Progenitor cell of endocrine pancreas (in vitro differentiated cells): ENCODE measurements around the gene MILR1. TPM values are rescaled to one million over a fixed set of nuclear protein-coding genes. Genes with fewer than 3 reads are reported as not detected.
"Not testable (repeated sequence)": the region's sequence is repeated elsewhere in the genome, so short reads cannot be mapped to it uniquely, and the experiment has no call there.

ENCODE experiments used
- DNase-seq: peaks from one replicate; pipeline ENCODE4 v3.0.0; 2021; ENCODE audit warnings: low spot score; ENCODE audit not compliant: unreplicated experiment
- H3K27ac Mint-ChIP-seq: 2 replicates; pipeline ENCODE4 v1.8.0; 2021; ENCODE audit warnings: mild to moderate bottlenecking, moderate library complexity, mixed read lengths
- H3K27me3 Mint-ChIP-seq: 2 replicates; pipeline ENCODE4 v1.8.0; 2021; ENCODE audit warnings: mixed read lengths
- H3K36me3 Mint-ChIP-seq: 2 replicates; pipeline ENCODE4 v1.8.0; 2022; ENCODE audit warnings: mixed read lengths; ENCODE audit not compliant: insufficient read depth
- H3K4me1 Mint-ChIP-seq: 2 replicates; pipeline ENCODE4 v1.8.0; 2021; ENCODE audit warnings: low read depth, mixed read lengths
- H3K4me3 Mint-ChIP-seq: 2 replicates; pipeline ENCODE4 v1.8.0; 2021; ENCODE audit warnings: low read depth, mild to moderate bottlenecking, moderate library complexity, mixed read lengths
- H3K9me3 Mint-ChIP-seq: 2 replicates; pipeline ENCODE4 v1.8.0; 2021; ENCODE audit warnings: low read depth, mixed read lengths
- total RNA-seq: library from RNA; stranded (reverse); gene quantifications from 2 replicates; pipeline ENCODE4 v1.2.1, GENCODE V29; 2021
- TF ChIP-seq, protein P1 (sequence below): fragments of 200-600 bp; sonication (generic); IDR thresholded peaks from one replicate; pipeline ENCODE4 v1.5.0; 2021; ENCODE audit warnings: antibody characterized with exemption, mild to moderate bottlenecking; ENCODE audit not compliant: unreplicated experiment

The MILR1 gene
- total RNA-seq, 1 donor from 2014 or later: not detected

DNA sequence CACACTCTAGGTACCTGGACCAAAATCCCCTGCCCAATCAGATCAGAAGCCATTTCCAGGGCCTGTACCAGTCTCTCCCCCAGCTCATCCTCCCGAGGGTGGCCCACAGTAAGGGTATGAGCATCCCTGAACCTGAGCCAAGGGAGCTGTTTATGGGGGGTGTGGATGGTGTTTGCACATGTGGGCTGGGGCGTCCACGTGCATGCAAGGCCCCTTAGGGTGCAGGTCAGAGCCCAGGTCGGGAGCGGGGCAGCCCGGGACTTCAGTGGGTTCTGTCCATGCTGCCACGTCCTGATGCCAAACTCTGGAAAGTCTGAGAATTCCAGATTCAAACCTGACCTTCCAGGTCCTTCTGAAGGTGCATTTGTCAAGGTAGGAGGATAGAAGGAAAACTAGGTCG, 9.8 kb downstream of the MILR1 start:
- DNase-seq: no peak
- H3K27ac Mint-ChIP-seq: no peak overlapping the region
- H3K4me3 Mint-ChIP-seq: no peak overlapping the region
- no peaks in the 10 kb centered on the region for H3K9me3 Mint-ChIP-seq
- TF ChIP-seq, protein P1, sequence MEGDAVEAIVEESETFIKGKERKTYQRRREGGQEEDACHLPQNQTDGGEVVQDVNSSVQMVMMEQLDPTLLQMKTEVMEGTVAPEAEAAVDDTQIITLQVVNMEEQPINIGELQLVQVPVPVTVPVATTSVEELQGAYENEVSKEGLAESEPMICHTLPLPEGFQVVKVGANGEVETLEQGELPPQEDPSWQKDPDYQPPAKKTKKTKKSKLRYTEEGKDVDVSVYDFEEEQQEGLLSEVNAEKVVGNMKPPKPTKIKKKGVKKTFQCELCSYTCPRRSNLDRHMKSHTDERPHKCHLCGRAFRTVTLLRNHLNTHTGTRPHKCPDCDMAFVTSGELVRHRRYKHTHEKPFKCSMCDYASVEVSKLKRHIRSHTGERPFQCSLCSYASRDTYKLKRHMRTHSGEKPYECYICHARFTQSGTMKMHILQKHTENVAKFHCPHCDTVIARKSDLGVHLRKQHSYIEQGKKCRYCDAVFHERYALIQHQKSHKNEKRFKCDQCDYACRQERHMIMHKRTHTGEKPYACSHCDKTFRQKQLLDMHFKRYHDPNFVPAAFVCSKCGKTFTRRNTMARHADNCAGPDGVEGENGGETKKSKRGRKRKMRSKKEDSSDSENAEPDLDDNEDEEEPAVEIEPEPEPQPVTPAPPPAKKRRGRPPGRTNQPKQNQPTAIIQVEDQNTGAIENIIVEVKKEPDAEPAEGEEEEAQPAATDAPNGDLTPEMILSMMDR: no peak
- no peaks in the 10 kb centered on the region for H3K4me1 Mint-ChIP-seq
- H3K27me3 Mint-ChIP-seq: no peaks in the 10 kb centered on the region
- no peaks in the 10 kb centered on the region for H3K36me3 Mint-ChIP-seq

DNA sequence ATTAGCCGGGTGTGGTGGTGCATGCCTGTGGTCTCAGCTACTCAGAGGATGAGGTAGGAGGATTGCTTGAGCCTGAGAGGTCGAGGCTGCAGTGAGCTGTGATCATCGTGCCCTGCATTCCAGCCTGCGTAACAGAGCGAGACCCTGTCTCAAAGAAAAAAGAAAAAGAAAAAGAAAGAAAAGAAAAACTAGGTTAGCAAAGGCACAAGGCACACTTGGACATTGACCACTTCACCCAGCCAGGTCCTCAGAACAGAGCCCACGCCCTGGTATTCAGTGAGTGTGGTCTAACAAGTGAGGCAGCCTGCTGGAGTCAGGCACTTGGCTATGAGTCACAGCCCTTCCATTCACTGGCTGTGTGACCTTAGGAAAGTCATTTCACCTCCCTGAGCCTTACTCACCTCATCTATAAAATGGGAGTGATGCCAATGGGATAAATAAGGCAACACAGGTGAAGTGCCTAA, 10.4 kb downstream of the MILR1 start:
- no peak overlapping the region for H3K4me3 Mint-ChIP-seq
- DNase-seq: no peak
- no peaks in the 10 kb centered on the region for H3K27me3 Mint-ChIP-seq
- no peaks in the 10 kb centered on the region for H3K36me3 Mint-ChIP-seq
- H3K4me1 Mint-ChIP-seq: no peaks in the 10 kb centered on the region
- H3K27ac Mint-ChIP-seq: no peak overlapping the region
- TF ChIP-seq, protein P1: no peak
- H3K9me3 Mint-ChIP-seq: no peaks in the 10 kb centered on the region

DNA sequence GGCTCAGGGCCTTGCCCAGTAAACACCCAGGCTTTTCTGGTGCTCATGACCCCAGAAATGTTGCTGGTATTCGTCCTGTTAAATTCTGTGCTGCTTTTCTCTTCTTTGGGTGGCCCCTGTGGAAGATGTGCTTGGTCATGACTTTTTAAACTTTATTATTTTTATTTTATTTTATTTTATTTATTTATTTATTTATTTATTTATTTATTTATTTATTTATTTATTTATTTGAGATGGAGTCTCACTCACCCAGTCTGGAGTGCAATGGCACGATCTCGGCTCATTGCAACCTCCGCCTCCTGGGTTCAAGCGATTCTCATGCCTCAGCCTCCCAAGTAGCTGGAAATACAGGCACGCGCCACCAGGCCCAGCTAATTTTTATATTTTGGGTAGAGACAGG, 10.9 kb downstream of the MILR1 start:
- not testable (repeated sequence) for H3K36me3 Mint-ChIP-seq, H3K9me3 Mint-ChIP-seq, H3K27me3 Mint-ChIP-seq, H3K27ac Mint-ChIP-seq, H3K4me1 Mint-ChIP-seq, H3K4me3 Mint-ChIP-seq, DNase-seq

DNA sequence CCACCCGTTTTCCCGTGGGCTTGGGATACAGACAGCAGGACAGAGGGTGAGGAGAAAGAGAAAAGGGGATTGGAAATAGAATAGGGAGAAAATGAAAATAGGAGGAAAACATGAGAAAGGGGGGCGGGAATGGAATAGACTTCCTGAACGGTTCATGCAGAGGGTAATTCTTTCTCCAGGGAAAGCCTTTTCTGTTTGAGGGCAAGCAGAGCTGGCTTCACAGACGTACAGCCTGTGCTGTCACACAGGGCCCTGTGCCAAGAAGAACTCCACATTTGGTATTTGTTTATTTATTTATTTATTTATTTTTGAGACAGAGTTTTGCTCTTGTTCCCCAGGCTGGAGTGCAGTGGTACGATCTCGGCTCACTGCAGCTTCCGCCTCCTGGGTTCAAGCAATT, 12.0 kb downstream of the MILR1 start:
- TF ChIP-seq, protein P1: no peak
- Mint-ChIP-seq H3K4me3 (no peak overlapping the region), H3K27me3 (no peaks in the 10 kb centered on the region), H3K4me1 (no peaks in the 10 kb centered on the region), H3K27ac (no peak overlapping the region), H3K36me3 (no peaks in the 10 kb centered on the region), H3K9me3 (no peaks in the 10 kb centered on the region)
- no peak for DNase-seq

DNA sequence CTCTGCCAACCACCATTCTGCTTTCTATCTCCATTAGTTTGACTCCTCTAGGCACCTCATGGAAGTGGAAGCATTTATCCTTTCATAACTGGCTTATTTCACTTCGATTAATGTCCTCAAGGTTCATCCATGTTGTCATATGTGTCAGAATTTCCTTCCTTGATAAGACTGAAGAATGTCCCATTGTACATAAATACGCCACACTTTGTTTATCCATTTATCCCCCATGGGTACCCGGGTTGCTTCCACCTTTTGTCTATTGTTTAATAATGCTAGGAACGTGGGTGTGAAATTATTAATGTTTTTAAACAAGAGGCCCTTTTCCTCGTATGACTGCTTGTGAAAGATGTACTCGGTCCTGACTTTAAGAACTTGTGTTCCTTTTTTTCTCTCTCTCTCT, 12.9 kb downstream of the MILR1 start:
- TF ChIP-seq, protein P1: no peak
- no peak overlapping the region for H3K27ac Mint-ChIP-seq
- no peak for DNase-seq
- no peaks in the 10 kb centered on the region for H3K27me3 Mint-ChIP-seq
- no peaks in the 10 kb centered on the region for H3K4me1 Mint-ChIP-seq
- H3K4me3 Mint-ChIP-seq: no peak overlapping the region
- H3K36me3 Mint-ChIP-seq: no peaks in the 10 kb centered on the region
- no peaks in the 10 kb centered on the region for H3K9me3 Mint-ChIP-seq

DNA sequence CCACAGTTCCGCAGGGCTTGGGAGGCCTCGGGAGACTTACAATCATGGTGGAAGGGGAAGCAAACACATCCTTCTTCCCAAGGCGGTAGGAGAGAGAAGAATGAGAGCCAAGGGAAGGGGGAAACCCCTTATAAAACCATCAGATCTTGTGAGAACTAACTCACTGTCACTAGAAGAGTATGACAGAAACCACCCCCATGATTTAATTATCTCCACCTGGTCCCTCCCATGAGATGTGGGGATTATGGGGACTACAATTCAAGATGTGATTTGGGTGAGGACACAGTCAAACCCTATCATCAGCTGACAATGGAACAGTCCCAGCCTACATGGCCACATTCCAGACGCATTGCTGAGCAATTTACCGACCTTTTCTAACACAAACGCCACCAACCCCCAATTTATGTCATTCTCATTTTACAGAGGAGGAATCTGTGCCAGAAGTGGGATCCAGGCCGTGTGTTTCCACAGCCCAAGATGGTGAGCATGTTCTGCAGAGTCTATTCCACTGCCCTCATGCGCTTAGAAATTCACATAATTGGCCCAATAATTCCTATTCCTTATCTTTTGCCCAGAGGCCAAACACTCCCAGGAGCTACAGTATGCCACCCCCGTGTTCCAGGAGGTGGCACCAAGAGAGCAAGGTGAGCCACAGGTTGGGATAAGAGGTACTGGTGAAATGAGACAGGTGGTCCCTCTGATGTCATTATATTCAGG, 17.3 kb downstream of the MILR1 start:
- Mint-ChIP-seq H3K27me3 (no peaks in the 10 kb centered on the region), H3K27ac (peak overlapping the region; percentile 52), H3K4me1 (no peaks in the 10 kb centered on the region), H3K4me3 (no peak overlapping the region), H3K9me3 (no peaks in the 10 kb centered on the region), H3K36me3 (no peaks in the 10 kb centered on the region)
- no peak for DNase-seq
- TF ChIP-seq, protein P1: no peak

DNA sequence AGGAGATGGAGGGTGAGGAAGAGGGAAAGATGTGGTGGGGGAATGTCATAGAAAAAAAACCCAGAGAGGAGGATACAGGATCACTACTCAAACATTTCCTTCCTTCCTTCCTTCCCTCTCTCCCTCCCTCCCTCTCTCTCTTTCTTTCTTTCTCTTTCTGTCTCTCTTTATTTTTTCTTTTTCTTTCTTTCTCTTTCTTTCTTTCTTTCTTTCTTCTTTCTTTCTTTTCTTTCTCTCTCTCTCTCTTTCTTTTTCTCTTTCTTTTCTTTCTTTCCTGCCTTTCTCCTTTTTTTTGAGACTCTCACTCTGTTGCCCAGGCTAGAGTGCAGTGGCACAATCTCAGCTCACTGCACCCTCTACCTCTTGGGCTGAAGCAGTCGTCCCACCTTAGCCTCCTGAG, 17.9 kb downstream of the MILR1 start:
- not testable (repeated sequence) for H3K4me1 Mint-ChIP-seq, DNase-seq, H3K36me3 Mint-ChIP-seq, H3K4me3 Mint-ChIP-seq, H3K9me3 Mint-ChIP-seq, H3K27me3 Mint-ChIP-seq
- peak overlapping the region; percentile 42 for H3K27ac Mint-ChIP-seq
